ENCODE results near the gene PCLAF.

The PCLAF gene

GRCh38 chr15:64315216-64315615 is 66.0 kb downstream of the PCLAF start:
- DNase-seq (ENCODE audit: low spot score), result no peak

GRCh38 chr15:64314456-64314855 is 66.8 kb downstream of the PCLAF start:
- no peak for DNase-seq (ENCODE audit: low spot score)
